HFFc6 (cell line): Measurements from ENCODE around the gene MDFI. TPM values are rescaled to one million over a fixed set of nuclear protein-coding genes. Genes with fewer than 3 reads are reported as not detected.

ENCODE experiments used
- DNase-seq: peaks from one replicate; pipeline ENCODE4 v3.0.0-alpha.2; 2018
- H3K27ac Mint-ChIP-seq: 2 replicates; pipeline ENCODE4 v1.8.0; 2020; ENCODE audit warnings: mild to moderate bottlenecking, mixed read lengths
- H3K27me3 Mint-ChIP-seq: 2 replicates; pipeline ENCODE4 v1.8.0; 2021; ENCODE audit warnings: mild to moderate bottlenecking, moderate library complexity, mixed read lengths; ENCODE audit not compliant: insufficient read depth
- H3K36me3 Mint-ChIP-seq: 2 replicates; pipeline ENCODE4 v1.8.0; 2021; ENCODE audit warnings: low read depth, mixed read lengths
- H3K4me1 Mint-ChIP-seq: 2 replicates; pipeline ENCODE4 v1.8.0; 2020; ENCODE audit warnings: low read depth, mixed read lengths
- H3K4me3 Mint-ChIP-seq: 2 replicates; pipeline ENCODE4 v1.8.0; 2020; ENCODE audit warnings: mild to moderate bottlenecking, moderate library complexity, mixed read lengths
- H3K9me3 Mint-ChIP-seq: 2 replicates; pipeline ENCODE4 v1.8.0; 2020; ENCODE audit warnings: mild to moderate bottlenecking, mixed read lengths
- microRNA-seq: library from miRNA; unstranded; fragments of <30 nt; microRNA quantifications from one replicate; pipeline ENCODE4, GENCODE V29; 2019
- total RNA-seq, 6 experiments: library from RNA; stranded (reverse); fragmentation: NEBNext Ultra II Directional; extraction: Animal tissue kit (Norgen Biotek cat#: 25700); gene quantifications; 2 replicates in 1 of 6; 3 replicates in 5 of 6; pipeline ENCODE4 v1.2.3, GENCODE V29; 2021
- TF ChIP-seq, protein P1 (sequence below): fragments of 200-600 bp; sonication (generic); IDR thresholded peaks from 2 replicates; pipeline ENCODE4 v1.5.0; 2021; ENCODE audit warnings: antibody characterized with exemption, mild to moderate bottlenecking

MDFI gene
- total RNA-seq, 6 experiments from 2014 or later = 0.38 to 0.96 TPM; not detected in 4

DNA sequence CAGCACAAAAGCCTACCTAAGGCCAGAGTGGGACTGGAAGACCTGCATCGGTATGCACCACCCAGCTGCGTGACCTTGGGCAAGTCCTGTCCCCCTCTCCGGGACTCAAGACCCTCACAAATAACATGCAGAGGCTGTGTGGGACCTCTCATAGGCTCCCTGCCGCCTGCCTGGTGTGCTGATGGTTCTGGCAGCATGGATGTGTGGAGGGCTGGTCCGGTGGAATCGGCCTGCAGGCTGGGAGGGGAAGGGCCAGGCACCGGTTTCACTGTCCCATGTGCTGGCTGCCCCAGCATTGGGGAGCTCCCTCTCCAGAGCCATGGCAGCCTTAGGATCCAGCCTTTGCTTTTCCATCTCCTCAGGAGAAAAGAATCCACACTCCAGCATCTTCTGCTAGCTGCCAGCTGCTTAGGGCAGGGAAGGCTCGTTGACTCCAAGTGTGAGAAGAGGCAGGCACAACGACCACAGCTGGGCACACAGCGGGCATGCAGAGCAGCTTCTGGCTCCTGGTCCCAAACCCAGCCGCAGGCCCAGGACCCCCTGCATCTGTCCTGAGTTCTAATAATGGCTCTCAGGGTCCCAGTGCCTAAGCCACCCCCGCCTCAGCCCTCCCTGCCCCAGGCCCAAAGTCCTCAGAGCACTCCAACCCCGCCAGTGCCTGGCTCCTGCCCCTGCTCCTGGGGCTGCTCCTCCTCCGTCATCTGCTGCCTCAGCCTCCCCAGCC, 64.7 kb downstream of the MDFI start:
- TF ChIP-seq, protein P1, sequence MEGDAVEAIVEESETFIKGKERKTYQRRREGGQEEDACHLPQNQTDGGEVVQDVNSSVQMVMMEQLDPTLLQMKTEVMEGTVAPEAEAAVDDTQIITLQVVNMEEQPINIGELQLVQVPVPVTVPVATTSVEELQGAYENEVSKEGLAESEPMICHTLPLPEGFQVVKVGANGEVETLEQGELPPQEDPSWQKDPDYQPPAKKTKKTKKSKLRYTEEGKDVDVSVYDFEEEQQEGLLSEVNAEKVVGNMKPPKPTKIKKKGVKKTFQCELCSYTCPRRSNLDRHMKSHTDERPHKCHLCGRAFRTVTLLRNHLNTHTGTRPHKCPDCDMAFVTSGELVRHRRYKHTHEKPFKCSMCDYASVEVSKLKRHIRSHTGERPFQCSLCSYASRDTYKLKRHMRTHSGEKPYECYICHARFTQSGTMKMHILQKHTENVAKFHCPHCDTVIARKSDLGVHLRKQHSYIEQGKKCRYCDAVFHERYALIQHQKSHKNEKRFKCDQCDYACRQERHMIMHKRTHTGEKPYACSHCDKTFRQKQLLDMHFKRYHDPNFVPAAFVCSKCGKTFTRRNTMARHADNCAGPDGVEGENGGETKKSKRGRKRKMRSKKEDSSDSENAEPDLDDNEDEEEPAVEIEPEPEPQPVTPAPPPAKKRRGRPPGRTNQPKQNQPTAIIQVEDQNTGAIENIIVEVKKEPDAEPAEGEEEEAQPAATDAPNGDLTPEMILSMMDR = no peak
- H3K36me3 Mint-ChIP-seq = 0 out of 2 replicates have a peak, but pooled peaks cover 5% of the 10 kb centered on the region
- H3K4me3 Mint-ChIP-seq = no peak overlapping the region
- H3K27me3 Mint-ChIP-seq = peaks cover 2% of the 10 kb centered on the region
- no peak overlapping the region for H3K27ac Mint-ChIP-seq
- no peak for DNase-seq
- no peaks in the 10 kb centered on the region for H3K9me3 Mint-ChIP-seq
- H3K4me1 Mint-ChIP-seq = peaks cover 43% of the 10 kb centered on the region

Small RNA genes lying within 50 kb of the gene (microRNA-seq; reads per million reads assigned to microRNA genes)
- not detected for gene MIR4641

Other genes with a start within 250 kb of the MDFI start
- gene FOXP4, start 92.1 kb upstream of the MDFI start, total RNA-seq = 10 to 100 TPM; 17.9 to 24.4 (median 24.0) TPM
- 10 to 100 TPM in 4 of 6 experiments, 1 to 10 TPM in 2; 8.7 to 14.2 (median 11.0) TPM for gene TFEB, start 97.1 kb downstream of the MDFI start, total RNA-seq
- not detected for gene PGC, start 108.9 kb downstream of the MDFI start, total RNA-seq
- gene FRS3, start 141.4 kb downstream of the MDFI start, total RNA-seq = 1 to 10 TPM; 2.5 to 3.4 (median 2.9) TPM
- under 1 TPM in 3 of 6 experiments, not detected in 3; 0.30 to 0.68 (median 0.31) TPM for gene PRICKLE4, start 142.3 kb downstream of the MDFI start, total RNA-seq
- gene TOMM6, start 149.2 kb downstream of the MDFI start, total RNA-seq = 100 to 1,000 TPM; 216 to 234 (median 228) TPM